H1 (cell line): ENCODE data around the gene FRZB. TPM values are rescaled to one million over a fixed set of nuclear protein-coding genes. Genes with fewer than 3 reads are reported as not detected.

Experiments
- ATF3 ChIP-seq: IDR thresholded peaks from 2 replicates; pipeline ENCODE4 v1.6.1; 2011; ENCODE audit warnings: low read depth, mild to moderate bottlenecking, low read length; ENCODE audit not compliant: insufficient read depth
- CEBPB ChIP-seq: IDR thresholded peaks from 2 replicates; pipeline ENCODE4 v1.6.1; 2012; ENCODE audit warnings: low read depth, low read length
- CTBP2 ChIP-seq: IDR thresholded peaks from 2 replicates; pipeline ENCODE4 v1.7.0; 2011; ENCODE audit warnings: borderline replicate concordance, mild to moderate bottlenecking, moderate library complexity, mixed read lengths, low read length; ENCODE audit not compliant: insufficient read depth, insufficient read length
- GABPA ChIP-seq: IDR thresholded peaks from 2 replicates; pipeline ENCODE4 v1.6.1; 2011; ENCODE audit warnings: mild to moderate bottlenecking, low read length, moderate library complexity, borderline replicate concordance; ENCODE audit not compliant: insufficient read depth
- GTF2F1 ChIP-seq: IDR thresholded peaks from 2 replicates; pipeline ENCODE4 v1.6.1; 2012; ENCODE audit warnings: low read depth, low read length, improper control_type of control experiment, borderline replicate concordance
- POU5F1 ChIP-seq: IDR thresholded peaks from 2 replicates; pipeline ENCODE4 v1.6.1; 2011; ENCODE audit warnings: low read depth, mild to moderate bottlenecking, low read length, moderate library complexity
- RBBP5 ChIP-seq: IDR thresholded peaks from 2 replicates; pipeline ENCODE4 v1.7.1; 2012; ENCODE audit warnings: low read depth, mild to moderate bottlenecking, inconsistent platforms, low read length, moderate library complexity, borderline replicate concordance
- RFX5 ChIP-seq: IDR thresholded peaks from 2 replicates; pipeline ENCODE4 v1.6.1; 2011; ENCODE audit warnings: low read depth, low read length, improper control_type of control experiment, borderline replicate concordance
- RNF2 ChIP-seq: fragments of 200-900, 300-1000 bp; sonication (generic); IDR thresholded peaks from 2 replicates; pipeline ENCODE4 v1.7.1; 2016; ENCODE audit warnings: borderline replicate concordance, low read depth, mild to moderate bottlenecking, antibody characterized with exemption, low read length; ENCODE audit not compliant: poor library complexity, severe bottlenecking; ENCODE audit errors: missing control alignments
- SIN3A ChIP-seq, 2 experiments: IDR thresholded peaks in 1 of 2; conservative IDR thresholded peaks in 1 of 2; 2 replicates each; pipeline ENCODE4 v1.6.1; 2011 to 2012; ENCODE audit warnings: low read length in 2 of 2, improper control_type of control experiment in 1 of 2, low read depth in 1 of 2, mild to moderate bottlenecking in 1 of 2
- SIRT6 ChIP-seq: IDR thresholded peaks from one replicate; pipeline ENCODE4 v1.7.1; 2012; ENCODE audit warnings: low read length, inconsistent platforms
- SP1 ChIP-seq: IDR thresholded peaks from 2 replicates; pipeline ENCODE4 v1.6.1; 2011; ENCODE audit warnings: low read depth, low read length
- SP4 ChIP-seq: IDR thresholded peaks from 2 replicates; pipeline ENCODE4 v1.6.1; 2012; ENCODE audit warnings: low read length, inconsistent platforms
- TAF7 ChIP-seq: optimal IDR thresholded peaks from 2 replicates; pipeline ENCODE3; 2011; ENCODE audit warnings: low read depth, mild to moderate bottlenecking, inconsistent platforms, low read length, moderate library complexity, borderline replicate concordance
- TEAD4 ChIP-seq: IDR thresholded peaks from 2 replicates; pipeline ENCODE4 v1.6.1; 2012; ENCODE audit warnings: low read depth, low read length, inconsistent platforms, mixed read lengths
- polyA plus RNA-seq, 7 experiments: library from polyadenylated mRNA; depleted of rRNA in 3 of 7; stranded (reverse) in 5 of 7; unstranded in 2 of 7; fragments of >200 nt in 5 of 7; fragments of 200-250 nt in 2 of 7; gene quantifications; 1 replicate in 5 of 7; 2 replicates in 1 of 7; 4 replicates in 1 of 7; pipeline versions ENCODE4 v1.2.1 to v1.2.3, GENCODE V29; 2011 to 2013; ENCODE audit warnings: missing spikeins in 2 of 7, mixed read lengths in 2 of 7
- total RNA-seq: library from RNA; stranded (reverse); fragmentation: NEBNext Ultra II Directional; extraction: Animal tissue kit (Norgen Biotek cat#: 25700); gene quantifications from 2 replicates; pipeline ENCODE4 v1.2.1, GENCODE V29; 2021

The FRZB gene
- total and polyA plus RNA-seq, 2 of the 8 experiments (the other 6 are each of a cell fraction or from before 2014, with no cell fraction given), result 4.4 to 4.6 TPM

GRCh38 chr2:182816866-182817265 is 49.6 kb downstream of the FRZB start (continued):
- TF ChIP-seq GTF2F1, result no peak
- TF ChIP-seq RFX5, result no peak
- no peak for TF ChIP-seq CEBPB
- no peak for TF ChIP-seq ATF3
- TF ChIP-seq SP4, result no peak
- TF ChIP-seq SIN3A (conservative IDR thresholded peaks at IDR 0.05 in 1 of 2, IDR thresholded peaks at IDR 0.05 in 1 of 2; ENCODE audit: low read depth in 1 of 2, low read length in 2 of 2), result no peak
- no peak for TF ChIP-seq SIRT6
- no peak for TF ChIP-seq GABPA
- TF ChIP-seq TEAD4, result no peak
- TF ChIP-seq TAF7, result no peak
- TF ChIP-seq RBBP5, result no peak
- TF ChIP-seq RNF2, result no peak
- no peak for TF ChIP-seq POU5F1
- TF ChIP-seq CTBP2, result no peak
- TF ChIP-seq SP1, result no peak
